ENCODE results near the gene UBR3.
A peak's percentile ranks its signal among the peaks of the same experiment; 100 is the strongest.
"Not testable (repeated sequence)": the region's sequence is repeated elsewhere in the genome, so short reads cannot be mapped to it uniquely, and the experiment has no call there.

The UBR3 gene

GRCh38 chr2:169822785-169823392, 4.4 kb upstream of the UBR3 start:
- DNase-seq, result no peak

- no peak for DNase-seq
These were observed 3.3 kb upstream of the UBR3 start for GRCh38 chr2:169823996-169824372.

- DNase-seq, result peak; percentile 66
These were observed 2.6 kb upstream of the UBR3 start, which contains the start of gene METTL5 for GRCh38 chr2:169824373-169825333. METTL5 (minus strand) TSS chr2:169824905; CDS start chr2:169824597, 308 bp downstream.

GRCh38 chr2:169828141-169828811, 1.0 kb downstream of the UBR3 start:
- DNase-seq, result no peak

- no peak for DNase-seq
These were observed 7.1 kb downstream of the UBR3 start for GRCh38 chr2:169834401-169834800.

GRCh38 chr2:169838743-169839489, 11.7 kb downstream of the UBR3 start:
- no peak for DNase-seq

GRCh38 chr2:169839954-169840746, 12.9 kb downstream of the UBR3 start:
- DNase-seq, result no peak

- DNase-seq, result no peak
These were observed 13.5 kb downstream of the UBR3 start for GRCh38 chr2:169840747-169841142.

- DNase-seq, result not testable (repeated sequence)
These were observed 14.4 kb downstream of the UBR3 start for GRCh38 chr2:169841625-169842024.

GRCh38 chr2:169845016-169845415, 17.8 kb downstream of the UBR3 start:
- no peak for DNase-seq

GRCh38 chr2:169848959-169849693, 21.9 kb downstream of the UBR3 start:
- DNase-seq, result not testable (repeated sequence)

GRCh38 chr2:169849710-169850109, 22.5 kb downstream of the UBR3 start:
- DNase-seq, result no peak

GRCh38 chr2:169853041-169853668, 25.9 kb downstream of the UBR3 start:
- no peak for DNase-seq

- not testable (repeated sequence) for DNase-seq
These were observed 28.3 kb downstream of the UBR3 start for GRCh38 chr2:169855281-169856258.

GRCh38 chr2:169859423-169859822, 32.2 kb downstream of the UBR3 start:
- DNase-seq, result no peak

- DNase-seq, result no peak
These were observed 32.9 kb downstream of the UBR3 start for GRCh38 chr2:169860149-169860548.

GRCh38 chr2:169862816-169863215, 35.6 kb downstream of the UBR3 start:
- DNase-seq, result no peak

- no peak for DNase-seq
These were observed 38.2 kb downstream of the UBR3 start for GRCh38 chr2:169865492-169865891.

GRCh38 chr2:169866230-169866629, 39.0 kb downstream of the UBR3 start:
- not testable (repeated sequence) for DNase-seq
